Ectodermal cell (in vitro differentiated cells): ENCODE results near the gene ERC1.
"Not testable (repeated sequence)": the region's sequence is repeated elsewhere in the genome, so short reads cannot be mapped to it uniquely, and the experiment has no call there.

ENCODE experiments used
- H3K27ac ChIP-seq: 2 replicates; pipeline ENCODE4 v1.7.0; 2013; ENCODE audit warnings: mild to moderate bottlenecking, low read depth, low read length; ENCODE audit not compliant: insufficient read depth, poor library complexity, severe bottlenecking
- H3K27me3 ChIP-seq: 2 replicates; pipeline ENCODE4 v1.7.0; 2013; ENCODE audit warnings: mild to moderate bottlenecking, low read length; ENCODE audit not compliant: insufficient read depth, control insufficient read depth, poor library complexity, severe bottlenecking
- H3K36me3 ChIP-seq: one replicate; pipeline ENCODE4 v1.7.0; 2013; ENCODE audit warnings: low read length; ENCODE audit not compliant: control insufficient read depth, insufficient read depth
- H3K4me1 ChIP-seq: one replicate; pipeline ENCODE4 v1.7.0; 2013; ENCODE audit warnings: low read length; ENCODE audit not compliant: control insufficient read depth, insufficient read depth
- H3K4me3 ChIP-seq: 2 replicates; pipeline ENCODE4 v1.7.0; 2013; ENCODE audit warnings: low read depth, low read length, control low read depth; ENCODE audit not compliant: insufficient read depth
- H3K9me3 ChIP-seq: 2 replicates; pipeline ENCODE4 v1.7.0; 2013; ENCODE audit warnings: mild to moderate bottlenecking, low read length, moderate library complexity; ENCODE audit not compliant: control insufficient read depth
- WGBS, 2 experiments: methylation state at CpG; one replicate each; pipeline ENCODE4 v1.1.7; 2013; ENCODE audit warnings: missing lambda C conversion rate in 2 of 2; 5-methylcytosine and 5-hydroxymethylcytosine counted together

The ERC1 gene

DNA sequence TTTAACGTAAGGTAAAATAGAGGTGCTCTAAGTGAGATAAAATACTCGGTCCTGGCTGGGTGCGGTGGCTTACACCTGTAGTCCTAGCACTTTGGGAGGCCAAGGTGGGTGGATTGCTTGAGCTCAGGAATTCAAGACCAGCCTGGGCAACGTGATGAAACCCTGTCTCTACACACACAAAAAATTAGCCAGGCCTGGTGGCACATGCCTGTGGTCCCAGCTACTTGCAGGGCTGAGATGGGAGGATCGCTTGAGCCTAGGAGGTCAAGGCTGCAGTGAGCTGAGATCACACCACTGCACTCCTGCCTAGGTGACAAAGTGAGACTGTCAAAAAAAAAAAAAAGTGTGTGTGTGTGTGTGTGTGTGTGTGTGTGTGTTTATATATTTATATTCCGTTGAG is 364.8 kb downstream of the ERC1 start:
- H3K27me3 ChIP-seq, H3K4me1 ChIP-seq, H3K27ac ChIP-seq, H3K4me3 ChIP-seq, H3K36me3 ChIP-seq, H3K9me3 ChIP-seq: not testable (repeated sequence)
- 95 to 96% methylated on average over 5 of the region's 6 CpGs for WGBS, 2 experiments

DNA sequence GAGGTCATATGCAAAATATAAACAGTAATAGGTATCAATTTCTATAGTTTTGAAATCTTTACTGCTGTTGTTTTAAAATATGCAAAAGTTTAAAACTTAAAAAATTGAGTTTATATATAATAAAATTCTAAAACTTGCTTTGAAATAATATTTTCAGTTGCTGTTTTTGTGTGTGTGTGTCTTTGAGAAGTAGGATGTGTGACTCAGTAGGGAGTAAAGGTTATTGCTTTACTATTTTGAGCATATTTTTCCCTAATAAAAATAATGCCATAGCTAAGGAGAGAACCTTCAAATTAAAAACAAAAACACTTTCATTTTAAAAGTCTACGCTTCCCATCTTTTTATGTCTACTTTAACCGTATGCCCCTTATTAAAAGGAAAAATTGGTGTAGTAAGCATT is 365.3 kb downstream of the ERC1 start:
- Histone ChIP-seq H3K36me3 (no peaks in the 10 kb centered on the region), H3K4me3 (no peak overlapping the region), H3K4me1 (no peaks in the 10 kb centered on the region), H3K27ac (no peak overlapping the region), H3K9me3 (no peaks in the 10 kb centered on the region), H3K27me3 (no peaks in the 10 kb centered on the region)
- WGBS, 2 experiments, result 92 to 96% methylated on average over 2 of the region's 2 CpGs

DNA sequence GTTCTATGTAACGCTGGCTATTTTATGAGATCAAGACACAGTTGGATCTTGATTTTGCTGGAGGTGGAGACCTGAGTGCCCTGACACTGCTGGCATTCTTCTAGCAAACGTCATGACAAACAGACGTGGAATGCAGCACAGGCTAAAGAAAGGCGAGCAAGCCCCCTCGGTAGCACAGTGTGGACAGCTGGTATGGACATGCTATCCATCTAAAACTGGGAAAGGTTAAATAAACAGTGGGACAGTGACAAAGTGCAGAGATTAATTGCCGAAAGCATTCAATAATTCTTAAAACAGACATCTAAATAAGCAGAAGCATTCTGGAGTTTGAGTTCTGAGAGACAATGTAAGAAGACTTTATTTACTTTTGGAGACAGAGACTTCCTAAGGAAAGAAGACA is 366.1 kb downstream of the ERC1 start:
- no peaks in the 10 kb centered on the region for H3K9me3 ChIP-seq
- no peaks in the 10 kb centered on the region for H3K27me3 ChIP-seq
- H3K4me3 ChIP-seq, result no peak overlapping the region
- no peak overlapping the region for H3K27ac ChIP-seq
- no peaks in the 10 kb centered on the region for H3K36me3 ChIP-seq
- WGBS, 2 experiments, result 81 to 86% methylated on average over 6 of the region's 6 CpGs
- no peaks in the 10 kb centered on the region for H3K4me1 ChIP-seq

DNA sequence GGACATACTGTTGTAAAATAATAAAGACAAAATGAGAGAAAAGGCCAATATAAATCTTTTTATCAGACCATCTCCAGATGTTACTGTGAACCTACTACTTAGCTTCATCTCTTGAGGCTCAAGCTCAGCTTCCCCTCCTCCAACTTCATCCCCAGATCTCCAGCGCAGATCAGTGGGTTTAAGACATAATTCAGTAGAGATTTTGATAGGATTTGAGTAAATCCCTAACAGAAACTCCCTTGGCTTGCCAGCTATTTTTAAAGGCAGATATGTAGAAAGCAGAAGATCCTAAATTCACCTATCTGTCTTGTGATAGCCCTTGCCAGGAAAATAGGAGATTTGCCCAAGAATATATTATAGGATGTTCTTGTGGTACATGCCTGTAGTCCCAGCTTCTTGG is 366.7 kb downstream of the ERC1 start:
- no peaks in the 10 kb centered on the region for H3K27me3 ChIP-seq
- WGBS, 2 experiments, result 71% methylated on average over 1 of the region's 1 CpG; no CpG with 5 or more reads in 1 of the 2 experiments

DNA sequence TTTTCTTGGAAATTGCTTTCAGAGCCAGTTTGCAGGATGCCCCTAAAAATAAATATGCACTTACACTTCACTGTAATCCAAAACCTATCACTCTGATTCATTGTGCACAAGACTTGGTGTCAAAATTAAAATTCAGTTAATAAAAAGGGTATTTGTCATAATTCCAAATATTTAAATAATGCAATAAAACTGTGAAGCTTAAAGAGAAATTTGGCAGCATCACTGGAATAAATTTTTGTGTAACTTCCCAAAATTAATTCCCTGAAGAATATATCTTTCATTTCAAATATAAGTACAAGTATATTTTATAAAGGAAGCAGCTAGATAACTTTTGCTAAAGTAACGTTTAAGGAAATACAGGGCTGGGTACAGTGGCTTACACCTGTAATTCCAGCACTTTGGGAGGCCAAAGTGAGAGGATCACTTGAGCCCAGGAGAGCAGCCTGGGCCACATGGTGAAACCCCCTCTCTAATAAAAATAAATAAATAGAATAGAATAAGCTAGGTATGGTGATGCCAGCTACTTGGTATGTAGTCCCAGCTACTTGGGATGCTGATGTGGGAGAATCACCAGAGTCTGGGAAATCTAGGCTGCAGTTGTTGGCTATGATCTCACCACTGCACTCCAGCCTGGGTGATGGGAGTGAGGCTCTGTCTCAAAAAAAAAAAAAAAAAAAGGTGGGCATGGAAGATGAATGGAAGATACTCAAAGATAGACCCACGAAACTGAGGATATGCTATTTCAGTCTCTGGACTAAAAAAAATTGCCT is 369.6 kb downstream of the ERC1 start:
- Histone ChIP-seq H3K27me3 (no peaks in the 10 kb centered on the region), H3K4me1 (no peaks in the 10 kb centered on the region), H3K27ac (no peak overlapping the region), H3K9me3 (no peaks in the 10 kb centered on the region), H3K36me3 (no peaks in the 10 kb centered on the region), H3K4me3 (no peak overlapping the region)
- WGBS, 2 experiments, result 94 to 100% methylated on average over 2 of the region's 2 CpGs

More for the DNA sequence above, 366.7 kb downstream of the ERC1 start:
- H3K4me1 ChIP-seq, result no peaks in the 10 kb centered on the region
- H3K27ac ChIP-seq, result no peak overlapping the region
- no peaks in the 10 kb centered on the region for H3K9me3 ChIP-seq
- H3K36me3 ChIP-seq, result no peaks in the 10 kb centered on the region
- no peak overlapping the region for H3K4me3 ChIP-seq

GRCh38 chr12:1362143-1362662 is 371.2 kb downstream of the ERC1 start:
- Histone ChIP-seq H3K4me1 (no peaks in the 10 kb centered on the region), H3K36me3 (no peaks in the 10 kb centered on the region), H3K27ac (no peak overlapping the region), H3K4me3 (no peak overlapping the region), H3K27me3 (no peaks in the 10 kb centered on the region), H3K9me3 (no peaks in the 10 kb centered on the region)
- WGBS, 2 experiments, result 89 to 94% methylated on average over 4 of the region's 6 CpGs

DNA sequence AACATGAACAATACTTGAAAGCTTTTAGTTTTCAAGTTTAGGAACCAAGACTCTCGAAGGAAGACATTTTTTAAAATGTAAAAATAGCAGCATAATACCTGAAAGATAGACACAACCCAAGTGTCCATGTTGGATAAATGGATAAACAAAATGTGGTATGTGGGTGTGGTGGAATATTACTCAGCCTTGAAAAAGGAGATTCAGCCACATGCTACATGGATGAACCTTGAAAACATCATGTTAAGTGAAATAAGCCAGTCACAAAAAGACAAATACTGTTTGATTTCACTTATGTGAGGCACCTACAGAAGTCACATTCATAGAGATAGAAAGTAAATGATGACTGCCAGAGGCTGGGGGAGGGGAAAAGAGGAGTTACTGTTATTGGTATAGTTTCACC is 374.7 kb downstream of the ERC1 start:
- WGBS, 2 experiments, result 100% methylated on average over 1 of the region's 1 CpG
- no peak overlapping the region for H3K4me3 ChIP-seq
- no peaks in the 10 kb centered on the region for H3K9me3 ChIP-seq
- H3K36me3 ChIP-seq, result no peaks in the 10 kb centered on the region
- H3K27me3 ChIP-seq, result no peaks in the 10 kb centered on the region
- H3K4me1 ChIP-seq, result no peaks in the 10 kb centered on the region
- H3K27ac ChIP-seq, result no peak overlapping the region

DNA sequence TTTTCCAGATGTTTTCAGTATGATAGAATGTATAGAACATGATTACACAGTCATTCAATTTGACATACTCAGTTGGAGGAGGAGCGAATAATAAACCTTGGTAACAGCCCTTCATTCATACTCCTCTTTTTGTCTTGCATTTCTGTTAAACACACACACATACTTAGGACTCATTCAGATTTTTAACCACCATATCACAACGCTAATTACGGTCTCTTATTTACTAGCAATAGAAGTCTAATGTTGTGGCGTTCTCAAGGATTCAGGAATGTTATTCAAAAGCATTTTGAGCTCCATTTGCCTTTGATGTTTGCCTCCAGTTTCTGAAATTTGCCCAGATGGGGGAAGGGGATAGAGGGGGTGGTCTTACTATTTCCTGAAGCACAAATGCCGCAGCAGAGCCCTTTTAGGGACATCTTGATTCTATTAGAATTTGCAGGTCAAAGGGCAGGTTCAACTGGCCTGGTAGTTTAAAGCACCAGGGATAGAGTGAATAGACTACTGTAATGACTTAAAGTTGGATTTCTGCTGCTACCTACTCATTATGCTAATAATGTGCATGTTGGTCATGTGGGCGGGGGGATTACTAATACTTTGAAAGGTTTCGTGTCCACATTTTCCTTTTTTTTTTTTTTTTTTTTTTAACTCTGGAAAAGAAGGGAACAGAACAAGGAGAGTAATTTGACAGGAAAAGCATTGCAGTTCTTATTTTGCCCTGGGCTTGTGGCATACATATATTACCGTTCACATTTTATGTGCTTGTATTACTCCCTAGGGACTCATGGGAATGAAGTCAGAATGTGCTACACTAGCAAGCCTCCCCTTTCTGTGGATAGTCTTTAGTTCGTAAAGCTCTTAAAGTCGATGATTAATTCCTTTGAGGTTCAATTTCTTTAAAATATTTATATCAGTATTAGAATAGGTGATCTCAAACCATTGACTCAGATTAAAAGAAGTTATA is 376.6 kb downstream of the ERC1 start:
- H3K27ac ChIP-seq, result no peak overlapping the region
- no peaks in the 10 kb centered on the region for H3K36me3 ChIP-seq
- 86 to 92% methylated on average over 8 to 9 of the region's 10 CpGs for WGBS, 2 experiments
- H3K4me3 ChIP-seq, result no peak overlapping the region
- H3K4me1 ChIP-seq, result no peaks in the 10 kb centered on the region
- no peaks in the 10 kb centered on the region for H3K9me3 ChIP-seq
- no peaks in the 10 kb centered on the region for H3K27me3 ChIP-seq

DNA sequence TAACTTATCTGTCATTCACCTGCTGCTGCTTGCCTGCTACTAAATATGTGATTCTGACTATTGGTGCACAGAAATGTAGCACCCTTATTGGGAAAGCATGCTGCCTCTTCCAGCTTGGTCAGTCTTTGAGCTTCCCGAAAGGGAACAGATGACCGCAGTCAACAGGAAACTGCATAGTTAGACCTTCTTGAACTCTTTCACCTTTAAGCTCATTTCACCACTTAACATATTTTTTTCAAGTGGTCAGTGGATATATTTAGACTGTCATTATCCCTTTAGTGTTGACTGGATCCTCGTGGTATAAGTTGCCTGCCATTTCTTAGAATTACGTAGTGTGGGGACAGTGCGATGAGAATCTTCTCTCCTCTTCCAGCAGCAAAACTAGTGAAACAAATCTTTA is 378.4 kb downstream of the ERC1 start:
- no peaks in the 10 kb centered on the region for H3K4me1 ChIP-seq
- H3K36me3 ChIP-seq, result no peaks in the 10 kb centered on the region
- 95 to 96% methylated on average over 5 of the region's 5 CpGs for WGBS, 2 experiments
- no peaks in the 10 kb centered on the region for H3K9me3 ChIP-seq
- H3K27ac ChIP-seq, result no peak overlapping the region
- H3K4me3 ChIP-seq, result no peak overlapping the region
- H3K27me3 ChIP-seq, result no peaks in the 10 kb centered on the region

DNA sequence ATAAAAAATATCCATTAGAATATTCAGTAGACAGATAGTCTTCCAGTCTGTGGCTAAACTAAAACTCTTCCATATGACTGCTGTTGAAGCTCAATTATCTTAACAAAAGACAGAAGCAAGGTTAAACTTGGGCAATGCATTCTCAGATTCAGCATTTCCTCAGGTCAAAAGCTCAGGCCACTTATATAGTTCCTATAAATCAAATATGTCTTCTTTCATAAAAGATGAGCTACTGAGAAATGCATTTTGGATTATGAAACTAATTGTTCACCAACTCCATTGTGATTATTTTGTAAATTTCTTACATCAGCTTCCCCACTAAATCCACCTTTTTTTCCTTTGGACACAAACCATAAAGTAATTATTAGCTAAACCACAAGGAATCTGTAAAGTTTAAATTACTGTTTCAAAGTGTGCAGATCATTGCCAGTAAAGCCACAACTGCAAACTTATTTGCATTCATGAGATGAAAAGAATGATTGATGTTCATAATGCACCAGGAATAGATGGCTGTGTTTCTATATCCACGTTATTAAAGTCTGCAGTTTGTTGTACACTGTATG is 379.0 kb downstream of the ERC1 start:
- no peaks in the 10 kb centered on the region for H3K36me3 ChIP-seq
- H3K27me3 ChIP-seq, result no peaks in the 10 kb centered on the region
- H3K27ac ChIP-seq, result no peak overlapping the region
- WGBS, 2 experiments, result 89 to 91% methylated on average over 1 of the region's 1 CpG
- no peaks in the 10 kb centered on the region for H3K4me1 ChIP-seq
- no peak overlapping the region for H3K4me3 ChIP-seq
- no peaks in the 10 kb centered on the region for H3K9me3 ChIP-seq
